H1 (cell line): ENCODE measurements around the gene GCM1. TPM values are rescaled to one million over a fixed set of nuclear protein-coding genes. Genes with fewer than 3 reads are reported as not detected.

Source experiments
- CTCF ChIA-PET: fragments of 300-600 bp; sonication (Branson Sonifier 250); formaldehyde crosslinking; loops from one replicate; lab custom pipeline; 2021; ENCODE audit not compliant: partially characterized antibody; lab: Charles Lee
- POLR2A ChIA-PET: fragments of 300-600 bp; sonication (Branson Sonifier 250); formaldehyde crosslinking; loops from one replicate; lab custom pipeline; 2021; ENCODE audit warnings: inconsistent platforms; ENCODE audit not compliant: partially characterized antibody; lab: Charles Lee
- DNase-seq, 2 experiments: peaks; one replicate each; pipeline versions ENCODE4 v3.0.0 to v3.0.0-alpha.2; 2010 to 2022; ENCODE audit warnings: low spot score in 2 of 2, low read depth in 1 of 2, mixed read lengths in 1 of 2
- FAIRE-seq: peaks from 2 replicates; lab custom pipeline; 2011; peaks lifted over from hg19 to GRCh38; lab: Jason Lieb, UNC
- H2AFZ ChIP-seq: 2 replicates; pipeline ENCODE4 v1.8.1; 2012; ENCODE audit warnings: low read length, inconsistent platforms
- H2AK5ac ChIP-seq: 2 replicates; pipeline ENCODE4 v1.6.1; 2013; ENCODE audit warnings: low read depth, low read length
- H2BK120ac ChIP-seq: replicated peaks from 2 replicates; pipeline ENCODE3; 2013; ENCODE audit warnings: low read depth, low read length, inconsistent platforms
- H2BK12ac ChIP-seq: 2 replicates; pipeline ENCODE4 v1.6.1; 2013; ENCODE audit warnings: low read depth, low read length
- H2BK15ac ChIP-seq: 2 replicates; pipeline ENCODE4 v1.6.1; 2013; ENCODE audit warnings: low read length
- H2BK20ac ChIP-seq: 2 replicates; pipeline ENCODE4 v1.6.1; 2013; ENCODE audit warnings: low read length
- H2BK5ac ChIP-seq: 2 replicates; pipeline ENCODE4 v1.6.1; 2013; ENCODE audit warnings: low read depth, low read length
- H3K14ac ChIP-seq: 2 replicates; pipeline ENCODE4 v1.6.1; 2013; ENCODE audit warnings: inconsistent platforms; ENCODE audit not compliant: insufficient read length
- H3K18ac ChIP-seq: 2 replicates; pipeline ENCODE4 v1.6.1; 2013; ENCODE audit warnings: low read length; ENCODE audit errors: extremely low read depth
- H3K23ac ChIP-seq: 2 replicates; pipeline ENCODE4 v1.6.1; 2013; ENCODE audit warnings: inconsistent platforms; ENCODE audit not compliant: insufficient read length
- H3K23me2 ChIP-seq: 2 replicates; pipeline ENCODE4 v1.6.1; 2013; ENCODE audit warnings: low read depth, low read length
- H3K27ac ChIP-seq: 2 replicates; pipeline ENCODE4 v1.6.1; 2011; ENCODE audit warnings: low read depth, low read length, inconsistent platforms
- H3K27me3 ChIP-seq, 4 experiments: replicated peaks in 1 of 4; 1 replicate in 1 of 4; 2 replicates in 3 of 4; pipeline versions ENCODE4 v1.6.1 to v1.8.1; 2011 to 2013; ENCODE audit warnings: low read length in 3 of 4, mild to moderate bottlenecking in 3 of 4, inconsistent platforms in 2 of 4, mixed read lengths in 2 of 4, moderate library complexity in 1 of 4; ENCODE audit not compliant: control insufficient read depth in 3 of 4, insufficient read depth in 3 of 4; ENCODE audit errors: extremely low read depth in 1 of 4
- H3K36me3 ChIP-seq, 4 experiments: 2 replicates each; pipeline versions ENCODE4 v1.6.1 to v1.8.1; 2011 to 2013; ENCODE audit warnings: mild to moderate bottlenecking in 4 of 4, low read length in 3 of 4, moderate library complexity in 2 of 4, control low read depth in 1 of 4, inconsistent platforms in 1 of 4; ENCODE audit not compliant: insufficient read depth in 4 of 4, control insufficient read depth in 2 of 4
- H3K4ac ChIP-seq: replicated peaks from 2 replicates; pipeline ENCODE3; 2013; ENCODE audit warnings: low read length, low read depth, mixed read lengths, inconsistent platforms; ENCODE audit not compliant: insufficient read length
- H3K4me1 ChIP-seq, 4 experiments: replicated peaks in 1 of 4; 1 replicate in 1 of 4; 2 replicates in 3 of 4; pipeline versions ENCODE4 v1.6.1 to v1.8.1; 2011 to 2013; ENCODE audit warnings: low read length in 3 of 4, inconsistent platforms in 2 of 4, mixed read lengths in 1 of 4; ENCODE audit not compliant: insufficient read depth in 4 of 4, control insufficient read depth in 3 of 4
- H3K4me2 ChIP-seq, 2 experiments: 2 replicates each; pipeline versions ENCODE4 v1.6.1 to v1.8.1; 2011 to 2013; ENCODE audit warnings: low read depth in 2 of 2, low read length in 2 of 2, control low read depth in 1 of 2, inconsistent platforms in 1 of 2, mild to moderate bottlenecking in 1 of 2; ENCODE audit not compliant: insufficient read depth in 1 of 2
- H3K4me3 ChIP-seq, 4 experiments: fragments of 200-600, 300-600 bp in 1 of 4; sonication (generic), shearing (Covaris generic), sonication (Bioruptor Twin) in 1 of 4; 2 replicates each; pipeline versions ENCODE4 v1.5.1 to v1.8.1; 2011 to 2016; ENCODE audit warnings: low read length in 4 of 4, low read depth in 3 of 4, control low read depth in 2 of 4, inconsistent platforms in 2 of 4, mild to moderate bottlenecking in 2 of 4, mixed read lengths in 1 of 4, moderate library complexity in 1 of 4; ENCODE audit not compliant: insufficient read depth in 2 of 4; ENCODE audit errors: extremely low read depth in 1 of 4
- H3K56ac ChIP-seq: replicated peaks from 2 replicates; pipeline ENCODE3; 2013; ENCODE audit warnings: low read depth, mild to moderate bottlenecking, mixed read lengths, low read length, inconsistent platforms; ENCODE audit not compliant: insufficient read length
- H3K79me1 ChIP-seq: 2 replicates; pipeline ENCODE4 v1.6.1; 2013; ENCODE audit warnings: low read depth, low read length, control low read depth
- H3K79me2 ChIP-seq, 2 experiments: 2 replicates each; pipeline versions ENCODE4 v1.6.1 to v1.8.1; 2012 to 2013; ENCODE audit warnings: low read length in 2 of 2, mild to moderate bottlenecking in 2 of 2, inconsistent platforms in 1 of 2; ENCODE audit not compliant: insufficient read depth in 2 of 2, control insufficient read depth in 1 of 2
- H3K9ac ChIP-seq, 4 experiments: replicated peaks in 1 of 4; 1 replicate in 1 of 4; 2 replicates in 3 of 4; pipeline versions ENCODE4 v1.6.1 to v1.8.1; 2011 to 2013; ENCODE audit warnings: low read depth in 3 of 4, low read length in 3 of 4, control low read depth in 2 of 4, mild to moderate bottlenecking in 2 of 4, moderate library complexity in 2 of 4, inconsistent platforms in 1 of 4; ENCODE audit errors: extremely low read depth in 1 of 4
- H3K9me3 ChIP-seq, 2 experiments: 2 replicates each; pipeline versions ENCODE4 v1.6.1 to v1.8.1; 2012 to 2013; ENCODE audit warnings: mild to moderate bottlenecking in 2 of 2, moderate library complexity in 2 of 2, control low read depth in 1 of 2, inconsistent platforms in 1 of 2, low read depth in 1 of 2, low read length in 1 of 2, mixed read lengths in 1 of 2; ENCODE audit not compliant: insufficient read depth in 2 of 2
- H4K20me1 ChIP-seq, 2 experiments: replicated peaks in 1 of 2; 2 replicates each; pipeline versions ENCODE3 to v1.8.1; 2011 to 2013; ENCODE audit warnings: inconsistent platforms in 2 of 2, low read length in 2 of 2, mild to moderate bottlenecking in 1 of 2; ENCODE audit not compliant: insufficient read depth in 2 of 2, control insufficient read depth in 1 of 2
- H4K5ac ChIP-seq: 2 replicates; pipeline ENCODE4 v1.6.1; 2013; ENCODE audit warnings: low read length, low read depth, mixed read lengths, inconsistent platforms; ENCODE audit not compliant: insufficient read length
- H4K8ac ChIP-seq: 2 replicates; pipeline ENCODE4 v1.8.0; 2013; ENCODE audit warnings: mild to moderate bottlenecking, moderate library complexity, low read length, inconsistent platforms; ENCODE audit not compliant: insufficient read depth; ENCODE audit errors: extremely low read depth
- H4K91ac ChIP-seq: replicated peaks from 2 replicates; pipeline ENCODE3; 2013; ENCODE audit warnings: low read length, mixed read lengths, inconsistent platforms; ENCODE audit not compliant: insufficient read length
- CBX5 ChIP-seq: fragments of 300-800, 300-1000 bp; sonication (generic); IDR thresholded peaks from 2 replicates; pipeline ENCODE4 v1.7.1; 2016; ENCODE audit warnings: antibody characterized with exemption, low read length, low read depth
- EGR1 ChIP-seq: IDR thresholded peaks from 2 replicates; pipeline ENCODE4 v1.6.1; 2011; ENCODE audit warnings: low read depth, low read length, borderline replicate concordance
- GABPA ChIP-seq: IDR thresholded peaks from 2 replicates; pipeline ENCODE4 v1.6.1; 2011; ENCODE audit warnings: mild to moderate bottlenecking, low read length, moderate library complexity, borderline replicate concordance; ENCODE audit not compliant: insufficient read depth
- WGBS, 2 experiments: shearing (Covaris generic) in 1 of 2; methylation state at CpG; one replicate each; pipeline versions ENCODE4 v1.1.6 to v1.1.7; 2013 to 2015; ENCODE audit warnings: low lambda C conversion rate in 2 of 2, mixed read lengths in 2 of 2, inconsistent platforms in 1 of 2, low coverage in 1 of 2, missing lambda C conversion rate in 1 of 2; ENCODE audit not compliant: insufficient replicate concordance in 2 of 2, insufficient coverage in 1 of 2, insufficient read length in 1 of 2; ENCODE audit errors: extremely low coverage in 1 of 2, missing lambda C conversion rate in 1 of 2; 5-methylcytosine and 5-hydroxymethylcytosine counted together
- polyA plus RNA-seq, 7 experiments: library from polyadenylated mRNA; depleted of rRNA in 3 of 7; stranded (reverse) in 5 of 7; unstranded in 2 of 7; fragments of >200 nt in 5 of 7; fragments of 200-250 nt in 2 of 7; gene quantifications; 1 replicate in 5 of 7; 2 replicates in 1 of 7; 4 replicates in 1 of 7; pipeline versions ENCODE4 v1.2.1 to v1.2.3, GENCODE V29; 2011 to 2013; ENCODE audit warnings: missing spikeins in 2 of 7, mixed read lengths in 2 of 7
- total RNA-seq: library from RNA; stranded (reverse); fragmentation: NEBNext Ultra II Directional; extraction: Animal tissue kit (Norgen Biotek cat#: 25700); gene quantifications from 2 replicates; pipeline ENCODE4 v1.2.1, GENCODE V29; 2021
- TF ChIP-seq, protein P1 (sequence below): IDR thresholded peaks from 2 replicates; pipeline ENCODE4 v1.6.1; 2012; ENCODE audit warnings: inconsistent platforms

Gene GCM1
- total and polyA plus RNA-seq, 2 of the 8 experiments (the other 6 are each of a cell fraction or from before 2014, with no cell fraction given) = not detected

DNA sequence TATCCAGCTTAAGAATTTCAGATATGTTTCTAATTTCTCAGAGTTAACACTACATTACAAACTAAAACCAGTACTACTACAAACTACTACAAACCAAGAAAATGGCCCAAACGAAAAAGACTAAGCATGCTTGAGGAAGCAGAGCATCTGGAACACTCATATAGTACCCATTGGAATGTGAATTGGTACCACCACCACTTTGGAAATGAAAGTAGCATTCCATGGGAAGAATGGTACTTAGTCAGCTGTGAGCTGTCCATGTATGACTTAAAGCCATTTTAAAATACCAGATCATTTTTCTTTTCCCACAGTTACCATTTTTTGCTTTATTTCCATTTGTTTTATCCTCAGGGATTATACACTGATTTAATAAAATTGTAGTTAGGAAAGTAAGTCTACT lies 52.9 kb downstream of the GCM1 start:
- no peak overlapping the region for H4K91ac ChIP-seq
- no peak overlapping the region for H2BK12ac ChIP-seq
- no peak overlapping the region for H3K4me2 ChIP-seq
- no peak overlapping the region for H3K9ac ChIP-seq
- H3K23me2 ChIP-seq = no peaks in the 10 kb centered on the region
- no peak overlapping the region for H3K18ac ChIP-seq
- H4K5ac ChIP-seq = no peak overlapping the region
- CTCF ChIA-PET = interaction anchor here (0.6 kb wide), 1 partner anchor 58 kb away, joined by 3 read pairs; no protein-coding TSS in a partner anchor
- H3K27me3 ChIP-seq = no peaks in the 10 kb centered on the region
- no peak for TF ChIP-seq GABPA
- TF ChIP-seq, protein P1, sequence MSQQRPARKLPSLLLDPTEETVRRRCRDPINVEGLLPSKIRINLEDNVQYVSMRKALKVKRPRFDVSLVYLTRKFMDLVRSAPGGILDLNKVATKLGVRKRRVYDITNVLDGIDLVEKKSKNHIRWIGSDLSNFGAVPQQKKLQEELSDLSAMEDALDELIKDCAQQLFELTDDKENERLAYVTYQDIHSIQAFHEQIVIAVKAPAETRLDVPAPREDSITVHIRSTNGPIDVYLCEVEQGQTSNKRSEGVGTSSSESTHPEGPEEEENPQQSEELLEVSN = no peak
- TF ChIP-seq CBX5 = no peak
- no peak for TF ChIP-seq EGR1
- no peak overlapping the region for H2BK5ac ChIP-seq
- no peak overlapping the region for H2AK5ac ChIP-seq
- no peak overlapping the region for H3K56ac ChIP-seq
- no peak overlapping the region for H4K8ac ChIP-seq
- POLR2A ChIA-PET = no interaction called here
- no peak overlapping the region for H3K4ac ChIP-seq
- no peak overlapping the region for H2AFZ ChIP-seq
- no peak overlapping the region for H2BK120ac ChIP-seq
- peaks cover 2 to 59% (median 22%) of the 10 kb centered on the region in 4 experiments for H3K36me3 ChIP-seq
- H2BK15ac ChIP-seq = no peak overlapping the region
- no peaks in the 10 kb centered on the region for H3K9me3 ChIP-seq
- 85% methylated on average over 1 of the region's 1 CpG; no CpG with 5 or more reads in 1 of the 2 experiments for WGBS, 2 experiments
- H3K23ac ChIP-seq = no peak overlapping the region
- DNase-seq (no peak), FAIRE-seq (no peak)
- no peak overlapping the region for H3K27ac ChIP-seq
- no peaks in the 10 kb centered on the region for H3K79me1 ChIP-seq
- H3K79me2 ChIP-seq = no peaks in the 10 kb centered on the region
- H2BK20ac ChIP-seq = no peak overlapping the region
- no peaks in the 10 kb centered on the region for H3K4me1 ChIP-seq
- H4K20me1 ChIP-seq = no peaks in the 10 kb centered on the region
- no peak overlapping the region for H3K14ac ChIP-seq
- no peak overlapping the region for H3K4me3 ChIP-seq
